Mammary epithelial cell (primary cell): ENCODE data around the gene GTF2E1.

ENCODE experiments used
- EZH2 ChIP-seq: IDR thresholded peaks from 2 replicates; pipeline ENCODE4 v1.6.1; 2012; ENCODE audit warnings: low read length, inconsistent platforms, borderline replicate concordance
- TF ChIP-seq, protein P1 (sequence below), 2 donors: IDR thresholded peaks in 1 of 2; conservative IDR thresholded peaks in 1 of 2; 2 replicates each; pipeline ENCODE4 v1.5.1; 2011 to 2012; ENCODE audit warnings: inconsistent platforms in 2 of 2, low read length in 2 of 2, mild to moderate bottlenecking in 2 of 2, control low read depth in 1 of 2, low read depth in 1 of 2; ENCODE audit not compliant: insufficient read depth in 1 of 2; ENCODE audit errors: extremely low read depth in 1 of 2

DNA sequence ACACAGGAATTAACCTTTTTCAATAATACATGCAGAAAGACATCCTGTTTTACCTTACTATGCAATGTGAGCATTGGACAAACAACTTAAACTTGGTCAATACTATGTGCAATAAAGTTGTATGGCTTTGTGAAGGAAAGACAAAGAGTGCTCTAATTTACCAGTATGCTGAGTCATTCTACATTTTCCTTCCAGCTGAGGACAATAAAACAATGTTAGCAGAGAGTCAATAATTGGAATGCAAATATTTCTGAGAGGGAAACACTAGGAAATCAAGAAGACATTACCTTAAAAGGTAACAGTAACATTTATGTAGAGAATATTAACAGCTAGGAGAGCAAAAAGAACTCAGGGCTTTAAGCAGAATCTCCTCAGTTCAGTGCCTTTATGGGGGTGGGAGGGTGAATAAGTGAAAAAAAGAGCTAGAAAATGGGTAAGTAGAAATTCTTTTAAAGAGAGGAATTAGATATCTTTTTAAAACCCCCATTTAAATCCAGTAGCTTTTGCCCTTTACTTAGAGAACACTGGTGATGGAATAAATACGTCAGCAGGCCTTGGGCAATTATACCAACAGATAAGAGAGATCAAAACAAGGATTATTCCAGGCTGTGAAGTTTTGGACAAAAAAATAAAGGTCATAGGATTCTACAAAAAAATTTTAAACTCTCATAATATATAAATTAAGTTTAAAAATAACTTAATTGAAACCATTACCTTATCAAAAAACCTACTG lies 48.9 kb upstream of the GTF2E1 start:
- TF ChIP-seq, protein P1, sequence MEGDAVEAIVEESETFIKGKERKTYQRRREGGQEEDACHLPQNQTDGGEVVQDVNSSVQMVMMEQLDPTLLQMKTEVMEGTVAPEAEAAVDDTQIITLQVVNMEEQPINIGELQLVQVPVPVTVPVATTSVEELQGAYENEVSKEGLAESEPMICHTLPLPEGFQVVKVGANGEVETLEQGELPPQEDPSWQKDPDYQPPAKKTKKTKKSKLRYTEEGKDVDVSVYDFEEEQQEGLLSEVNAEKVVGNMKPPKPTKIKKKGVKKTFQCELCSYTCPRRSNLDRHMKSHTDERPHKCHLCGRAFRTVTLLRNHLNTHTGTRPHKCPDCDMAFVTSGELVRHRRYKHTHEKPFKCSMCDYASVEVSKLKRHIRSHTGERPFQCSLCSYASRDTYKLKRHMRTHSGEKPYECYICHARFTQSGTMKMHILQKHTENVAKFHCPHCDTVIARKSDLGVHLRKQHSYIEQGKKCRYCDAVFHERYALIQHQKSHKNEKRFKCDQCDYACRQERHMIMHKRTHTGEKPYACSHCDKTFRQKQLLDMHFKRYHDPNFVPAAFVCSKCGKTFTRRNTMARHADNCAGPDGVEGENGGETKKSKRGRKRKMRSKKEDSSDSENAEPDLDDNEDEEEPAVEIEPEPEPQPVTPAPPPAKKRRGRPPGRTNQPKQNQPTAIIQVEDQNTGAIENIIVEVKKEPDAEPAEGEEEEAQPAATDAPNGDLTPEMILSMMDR (conservative IDR thresholded peaks at IDR 0.05 in 1 of 2, IDR thresholded peaks at IDR 0.05 in 1 of 2; ENCODE audit: extremely low read depth in 1 of 2, insufficient read depth in 1 of 2, low read depth in 1 of 2, low read length in 2 of 2) = no peak
- TF ChIP-seq EZH2 = no peak
